Loucy (cell line): ENCODE measurements around the gene ASB2.

Source experiments
- H2AFZ ChIP-seq: fragments of 200-600 bp; sonication (generic); 2 replicates; pipeline ENCODE4 v1.6.0; 2016; ENCODE audit warnings: antibody characterized with exemption, mild to moderate bottlenecking, low read length, moderate library complexity
- H3F3A ChIP-seq: fragments of 200-600 bp; 2 replicates; pipeline ENCODE4 v1.6.0; 2016; ENCODE audit warnings: antibody characterized with exemption, low read depth, mild to moderate bottlenecking
- H3K27me3 ChIP-seq: fragments of 200-600 bp; sonication (generic); 2 replicates; pipeline ENCODE4 v1.6.1; 2014; ENCODE audit warnings: low read length, mild to moderate bottlenecking; ENCODE audit not compliant: insufficient read depth, poor library complexity, severe bottlenecking
- H3K36me3 ChIP-seq: fragments of 200-600 bp; sonication (generic); 2 replicates; pipeline ENCODE4 v1.6.1; 2016; ENCODE audit warnings: low read length; ENCODE audit not compliant: insufficient read depth
- H3K4me1 ChIP-seq: fragments of 200-600 bp; sonication (generic); 2 replicates; pipeline ENCODE4 v1.5.1; 2014; ENCODE audit warnings: low read length, mild to moderate bottlenecking; ENCODE audit not compliant: insufficient read depth, poor library complexity, severe bottlenecking
- H3K4me2 ChIP-seq: fragments of 200-600 bp; sonication (generic); 2 replicates; pipeline ENCODE4 v1.6.0; 2014; ENCODE audit warnings: antibody characterized with exemption, low read length, low read depth, mild to moderate bottlenecking; ENCODE audit not compliant: poor library complexity, severe bottlenecking
- H3K4me3 ChIP-seq: fragments of 200-600 bp; sonication (generic); 2 replicates; pipeline ENCODE4 v1.5.1; 2014; ENCODE audit warnings: low read length, mild to moderate bottlenecking, mixed read lengths; ENCODE audit not compliant: poor library complexity, severe bottlenecking
- H3K79me2 ChIP-seq: fragments of 200-600 bp; sonication (generic); 2 replicates; pipeline ENCODE4 v1.6.1; 2014; ENCODE audit warnings: low read length; ENCODE audit not compliant: insufficient read depth
- H3K9ac ChIP-seq: fragments of 200-600 bp; sonication (generic); 2 replicates; pipeline ENCODE4 v1.6.0; 2014; ENCODE audit warnings: mild to moderate bottlenecking, low read depth, low read length, moderate library complexity; ENCODE audit not compliant: poor library complexity, severe bottlenecking
- H3K9me2 ChIP-seq: fragments of 200-600 bp; sonication (generic); replicated peaks from 2 replicates; pipeline ENCODE4 v1.6.1; 2016; ENCODE audit warnings: low read depth, low read length, mixed read lengths
- H3K9me3 ChIP-seq: fragments of 200-600 bp; sonication (generic); 2 replicates; pipeline ENCODE4 v1.6.1; 2014; ENCODE audit warnings: mild to moderate bottlenecking, antibody characterized with exemption, low read length, low read depth; ENCODE audit not compliant: insufficient read depth
- H4K20me1 ChIP-seq: fragments of 200-600 bp; sonication (generic); 2 replicates; pipeline ENCODE4 v1.6.0; 2014; ENCODE audit warnings: antibody characterized with exemption, low read length, mild to moderate bottlenecking; ENCODE audit not compliant: insufficient read depth, poor library complexity, severe bottlenecking
- EZH2phosphoT487 ChIP-seq: fragments of 200-600 bp; IDR thresholded peaks from 2 replicates; pipeline ENCODE4 v1.6.1; 2018; ENCODE audit warnings: antibody characterized with exemption, mild to moderate bottlenecking, moderate library complexity, borderline replicate concordance
- TF ChIP-seq, protein P1 (sequence below): fragments of 200-600 bp; sonication (generic); conservative IDR thresholded peaks from 2 replicates; pipeline ENCODE4 v1.5.1; 2014; ENCODE audit warnings: mild to moderate bottlenecking, antibody characterized with exemption, low read length

Gene ASB2

DNA sequence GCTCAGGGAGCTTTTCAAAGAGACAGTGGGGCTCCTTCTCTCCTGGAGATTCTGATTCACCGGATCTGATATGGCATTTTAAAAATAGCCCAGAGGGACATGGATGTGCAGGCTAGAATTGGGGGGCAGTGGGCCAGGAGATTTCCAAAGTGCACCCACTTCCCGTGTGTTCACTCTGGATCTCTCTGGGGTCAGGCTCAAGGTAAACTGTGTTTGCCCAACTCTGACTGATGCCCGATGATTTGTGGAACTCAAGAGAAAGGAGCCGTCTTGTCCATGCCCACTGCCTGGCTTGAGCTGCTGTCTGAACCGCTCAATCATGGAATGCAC lies 31.3 kb downstream of the ASB2 start:
- no peaks in the 10 kb centered on the region for H3K27me3 ChIP-seq
- no peaks in the 10 kb centered on the region for H3K79me2 ChIP-seq
- no peaks in the 10 kb centered on the region for H3K4me1 ChIP-seq
- H4K20me1 ChIP-seq, result no peaks in the 10 kb centered on the region
- no peak for TF ChIP-seq EZH2phosphoT487
- TF ChIP-seq, protein P1, sequence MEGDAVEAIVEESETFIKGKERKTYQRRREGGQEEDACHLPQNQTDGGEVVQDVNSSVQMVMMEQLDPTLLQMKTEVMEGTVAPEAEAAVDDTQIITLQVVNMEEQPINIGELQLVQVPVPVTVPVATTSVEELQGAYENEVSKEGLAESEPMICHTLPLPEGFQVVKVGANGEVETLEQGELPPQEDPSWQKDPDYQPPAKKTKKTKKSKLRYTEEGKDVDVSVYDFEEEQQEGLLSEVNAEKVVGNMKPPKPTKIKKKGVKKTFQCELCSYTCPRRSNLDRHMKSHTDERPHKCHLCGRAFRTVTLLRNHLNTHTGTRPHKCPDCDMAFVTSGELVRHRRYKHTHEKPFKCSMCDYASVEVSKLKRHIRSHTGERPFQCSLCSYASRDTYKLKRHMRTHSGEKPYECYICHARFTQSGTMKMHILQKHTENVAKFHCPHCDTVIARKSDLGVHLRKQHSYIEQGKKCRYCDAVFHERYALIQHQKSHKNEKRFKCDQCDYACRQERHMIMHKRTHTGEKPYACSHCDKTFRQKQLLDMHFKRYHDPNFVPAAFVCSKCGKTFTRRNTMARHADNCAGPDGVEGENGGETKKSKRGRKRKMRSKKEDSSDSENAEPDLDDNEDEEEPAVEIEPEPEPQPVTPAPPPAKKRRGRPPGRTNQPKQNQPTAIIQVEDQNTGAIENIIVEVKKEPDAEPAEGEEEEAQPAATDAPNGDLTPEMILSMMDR, result no peak
- H3K9me2 ChIP-seq, result no peaks in the 10 kb centered on the region
- no peak overlapping the region for H3K4me2 ChIP-seq
- no peak overlapping the region for H2AFZ ChIP-seq
- no peak overlapping the region for H3K9ac ChIP-seq
- no peaks in the 10 kb centered on the region for H3K36me3 ChIP-seq
- H3F3A ChIP-seq, result no peaks in the 10 kb centered on the region
- H3K4me3 ChIP-seq, result no peak overlapping the region
- H3K9me3 ChIP-seq, result no peaks in the 10 kb centered on the region

DNA sequence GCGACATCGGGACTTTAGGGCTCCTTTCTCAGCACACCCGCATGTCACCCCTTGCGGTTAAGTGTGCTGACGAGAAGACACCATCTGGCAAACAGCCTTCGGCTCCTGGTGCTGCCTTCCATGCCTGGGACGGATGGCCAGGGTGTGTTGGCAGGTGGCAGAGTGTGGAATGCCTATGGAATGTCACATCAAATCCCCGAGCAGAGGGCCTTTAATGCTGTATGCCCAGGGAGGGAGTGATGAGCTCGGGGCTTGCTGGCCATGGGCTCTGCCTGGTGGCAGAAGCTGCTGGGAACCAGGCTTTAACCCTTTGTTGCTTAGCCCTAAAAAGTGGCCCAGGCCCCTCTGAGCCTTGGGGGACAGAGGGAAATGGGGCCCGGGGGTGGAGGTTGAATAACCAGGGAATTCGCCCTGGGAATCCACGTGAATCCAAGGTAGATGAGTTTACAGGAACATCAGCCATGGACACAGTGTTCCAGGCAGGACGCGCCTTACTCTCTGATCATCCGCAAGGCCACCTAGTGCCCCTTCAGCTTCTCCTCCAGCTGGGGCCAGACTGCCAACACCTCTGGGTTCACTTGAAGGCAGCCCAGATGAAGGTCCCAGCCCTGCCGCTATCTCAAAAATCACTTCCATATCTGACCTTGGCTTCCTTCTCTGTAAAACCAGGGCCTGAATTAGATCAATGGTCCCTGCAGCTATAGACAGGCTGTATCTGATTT lies 31.9 kb downstream of the ASB2 start:
- no peak overlapping the region for H3K4me2 ChIP-seq
- no peak overlapping the region for H3K4me3 ChIP-seq
- H3K9ac ChIP-seq, result no peak overlapping the region
- no peaks in the 10 kb centered on the region for H3K27me3 ChIP-seq
- H3K4me1 ChIP-seq, result no peaks in the 10 kb centered on the region
- no peaks in the 10 kb centered on the region for H3K9me3 ChIP-seq
- TF ChIP-seq, protein P1, result no peak
- no peak for TF ChIP-seq EZH2phosphoT487
- H2AFZ ChIP-seq, result no peak overlapping the region
- no peaks in the 10 kb centered on the region for H3K9me2 ChIP-seq
- no peaks in the 10 kb centered on the region for H3K36me3 ChIP-seq
- H4K20me1 ChIP-seq, result no peaks in the 10 kb centered on the region
- no peaks in the 10 kb centered on the region for H3F3A ChIP-seq
- H3K79me2 ChIP-seq, result no peaks in the 10 kb centered on the region

DNA sequence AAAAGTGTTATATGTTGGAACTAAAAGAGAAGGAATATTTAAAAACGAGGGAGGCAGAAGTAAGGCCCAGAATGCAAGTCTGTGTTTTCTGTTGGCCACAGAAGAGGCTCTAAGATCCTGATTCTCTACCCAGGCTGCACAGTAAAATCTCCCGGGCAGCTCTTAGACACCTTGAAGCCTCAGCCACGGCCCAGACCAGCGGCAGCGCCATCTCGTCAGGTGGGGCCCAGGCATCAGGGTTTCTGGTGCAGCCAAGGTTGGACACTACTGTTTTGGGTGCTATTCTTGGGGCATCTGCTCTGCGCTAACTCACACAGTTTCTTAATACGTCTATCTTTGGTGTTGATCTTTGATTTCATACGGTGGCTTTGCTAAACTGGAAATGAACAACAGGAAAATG lies 32.4 kb downstream of the ASB2 start:
- TF ChIP-seq, protein P1, result no peak
- no peak for TF ChIP-seq EZH2phosphoT487
- no peak overlapping the region for H3K9ac ChIP-seq
- H3K9me3 ChIP-seq, result no peaks in the 10 kb centered on the region
- H3F3A ChIP-seq, result no peaks in the 10 kb centered on the region
- no peak overlapping the region for H3K4me2 ChIP-seq
- H3K4me1 ChIP-seq, result no peaks in the 10 kb centered on the region
- no peaks in the 10 kb centered on the region for H3K36me3 ChIP-seq
- no peaks in the 10 kb centered on the region for H4K20me1 ChIP-seq
- H2AFZ ChIP-seq, result no peak overlapping the region
- H3K4me3 ChIP-seq, result no peak overlapping the region
- no peaks in the 10 kb centered on the region for H3K27me3 ChIP-seq
- no peaks in the 10 kb centered on the region for H3K9me2 ChIP-seq
- H3K79me2 ChIP-seq, result no peaks in the 10 kb centered on the region
